Pancreas (tissue), 10 donors: Measurements from ENCODE around the gene PF4V1. TPM values are rescaled to one million over a fixed set of nuclear protein-coding genes. Genes with fewer than 3 reads are reported as not detected.

Source experiments
- ATAC-seq, 4 donors: fragments of 200-7000 bp; cut with Tn5 transposase; one replicate each; pipeline versions ENCODE4 v1.8.0 to v1.9.1; 2020; ENCODE audit warnings: mild to moderate bottlenecking in 4 of 4, moderate library complexity in 4 of 4
- DNase-seq, 6 donors: peaks; one replicate each; pipeline ENCODE4 v3.0.0-alpha.2; 2020
- FAIRE-seq: peaks from 2 replicates; lab custom pipeline; 2012; peaks lifted over from hg19 to GRCh38; lab: Jason Lieb, UNC
- H3K27ac ChIP-seq, 4 donors: fragments of 200-600 bp; sonication (generic); 1 replicate in 3 of 4; 2 replicates in 1 of 4; pipeline versions ENCODE4 v1.5.0 to v1.8.0; 2020
- H3K27me3 ChIP-seq, 4 donors: fragments of 200-600 bp; one replicate each; pipeline ENCODE4 v1.8.0; 2021
- H3K36me3 ChIP-seq, 3 donors: fragments of 200-600 bp; sonication (generic) in 1 of 3; one replicate each; pipeline versions ENCODE4 v1.5.0 to v1.8.0; 2020 to 2021
- H3K4me1 ChIP-seq, 3 donors: fragments of 200-600 bp; one replicate each; pipeline ENCODE4 v1.8.0; 2021
- H3K4me3 ChIP-seq, 4 donors: fragments of 200-600 bp; sonication (generic) in 2 of 4; one replicate each; pipeline versions ENCODE4 v1.5.0 to v1.8.0; 2020 to 2021
- H3K9me3 ChIP-seq, 4 donors: fragments of 200-600 bp; one replicate each; pipeline ENCODE4 v1.8.0; 2021
- WGBS, 2 donors: extraction: QIAGEN DNeasy Blood & Tissue Kit; methylation state at CpG; one replicate each; pipeline ENCODE4 v1.1.7; 2013; 5-methylcytosine and 5-hydroxymethylcytosine counted together
- intact Hi-C, 3 donors: fragments of 100-400 bp; cut with DNase I; formaldehyde crosslinking; loops; one replicate each; pipeline versions ENCODE4 v1.11.1 to v1.14.2; 2022
- polyA plus RNA-seq, 2 donors: library from polyadenylated mRNA; stranded (reverse); fragments of 200-250 nt; gene quantifications; one replicate each; pipeline ENCODE4 v1.2.3, GENCODE V29; 2013
- total RNA-seq, 6 donors: library from RNA; stranded (reverse); fragmentation: NEBNext Ultra II Directional in 4 of 6; extraction: Animal tissue kit (Norgen Biotek cat#: 25700) in 4 of 6; gene quantifications; one replicate each; pipeline versions ENCODE4 v1.2.1 to v1.2.4, GENCODE V29; 2021 to 2023
- TF ChIP-seq, protein P1 (sequence below), 4 donors: fragments of 200-600 bp; sonication (generic) in 3 of 4; IDR thresholded peaks; one replicate each; pipeline versions ENCODE4 v1.5.0 to v1.8.0; 2021; ENCODE audit warnings: antibody characterized with exemption in 4 of 4
- donor health status: healthy with polysubstance abuse.
- donor health status: DM: no; HTN: no; CAD: no; lungs with moderate emphysema.
- donor health status: DM: no; HTN: no; CAD: no.
- donor health status: control.
- donor health status: control.
- donor health status: Bipolar disorder and iron deficiency.
- donor health status: DM: yes; HTN: yes; CAD: no.
- donor health status: DM: no; HTN: no; CAD: no.
- donor health status: DM: no; HTN: no; CAD: no.
- donor health status: DM: yes; HTN: yes; CAD: no.

The PF4V1 gene
- total and polyA plus RNA-seq, 8 donors, result 0.53 TPM; not detected in 7

DNA sequence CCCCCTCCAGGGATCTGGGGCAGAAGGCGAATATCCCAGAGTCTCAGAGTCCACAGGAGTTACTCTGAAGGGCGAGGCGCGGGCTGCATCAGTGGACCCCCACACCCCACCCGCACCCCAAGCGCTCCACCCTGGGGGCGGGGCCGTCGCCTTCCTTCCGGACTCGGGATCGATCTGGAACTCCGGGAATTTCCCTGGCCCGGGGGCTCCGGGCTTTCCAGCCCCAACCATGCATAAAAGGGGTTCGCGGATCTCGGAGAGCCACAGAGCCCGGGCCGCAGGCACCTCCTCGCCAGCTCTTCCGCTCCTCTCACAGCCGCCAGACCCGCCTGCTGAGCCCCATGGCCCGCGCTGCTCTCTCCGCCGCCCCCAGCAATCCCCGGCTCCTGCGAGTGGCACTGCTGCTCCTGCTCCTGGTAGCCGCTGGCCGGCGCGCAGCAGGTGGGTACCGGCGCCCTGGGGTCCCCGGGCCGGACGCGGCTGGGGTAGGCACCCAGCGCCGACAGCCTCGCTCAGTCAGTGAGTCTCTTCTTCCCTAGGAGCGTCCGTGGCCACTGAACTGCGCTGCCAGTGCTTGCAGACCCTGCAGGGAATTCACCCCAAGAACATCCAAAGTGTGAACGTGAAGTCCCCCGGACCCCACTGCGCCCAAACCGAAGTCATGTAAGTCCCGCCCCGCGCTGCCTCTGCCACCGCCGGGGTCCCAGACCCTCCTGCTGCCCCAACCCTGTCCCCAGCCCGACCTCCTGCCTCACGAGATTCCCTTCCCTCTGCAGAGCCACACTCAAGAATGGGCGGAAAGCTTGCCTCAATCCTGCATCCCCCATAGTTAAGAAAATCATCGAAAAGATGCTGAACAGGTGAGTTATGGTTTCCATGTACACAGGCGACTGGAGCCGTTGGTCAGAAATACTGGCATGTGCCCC lies 16.3 kb downstream of the PF4V1 start, which contains the start of gene CXCL1:
Gene CXCL1 (plus strand): TSS at position 264 of the 926 bp plus-strand sequence. CDS start 78 bp downstream, at position 342.
- WGBS, 2 donors, result 7 to 8% methylated on average over 57 to 61 of the region's 61 CpGs
- Histone ChIP-seq H3K9me3 (no peaks in the 10 kb centered on the region), H3K27ac (peak within 1 kb of the TSS in 3 of 4 donors; percentile 6 to 78 (median 67)), H3K36me3 (no peaks in the 10 kb centered on the region), H3K27me3 (no peaks in the 10 kb centered on the region), H3K4me1 (no peaks in the 10 kb centered on the region), H3K4me3 (peak within 1 kb of the TSS; percentile 38 to 68 (median 46))
- intact Hi-C loops, result loop anchor here in 2 of 3 donors (10.0 kb wide), 1 partner anchor 205 kb away; no protein-coding TSS in a partner anchor
- FAIRE-seq, result no peak
- DNase-seq, result peak; percentile 39 to 80 (median 52)
- peak; percentile 70 to 79 (median 74) for ATAC-seq
- TF ChIP-seq, protein P1, sequence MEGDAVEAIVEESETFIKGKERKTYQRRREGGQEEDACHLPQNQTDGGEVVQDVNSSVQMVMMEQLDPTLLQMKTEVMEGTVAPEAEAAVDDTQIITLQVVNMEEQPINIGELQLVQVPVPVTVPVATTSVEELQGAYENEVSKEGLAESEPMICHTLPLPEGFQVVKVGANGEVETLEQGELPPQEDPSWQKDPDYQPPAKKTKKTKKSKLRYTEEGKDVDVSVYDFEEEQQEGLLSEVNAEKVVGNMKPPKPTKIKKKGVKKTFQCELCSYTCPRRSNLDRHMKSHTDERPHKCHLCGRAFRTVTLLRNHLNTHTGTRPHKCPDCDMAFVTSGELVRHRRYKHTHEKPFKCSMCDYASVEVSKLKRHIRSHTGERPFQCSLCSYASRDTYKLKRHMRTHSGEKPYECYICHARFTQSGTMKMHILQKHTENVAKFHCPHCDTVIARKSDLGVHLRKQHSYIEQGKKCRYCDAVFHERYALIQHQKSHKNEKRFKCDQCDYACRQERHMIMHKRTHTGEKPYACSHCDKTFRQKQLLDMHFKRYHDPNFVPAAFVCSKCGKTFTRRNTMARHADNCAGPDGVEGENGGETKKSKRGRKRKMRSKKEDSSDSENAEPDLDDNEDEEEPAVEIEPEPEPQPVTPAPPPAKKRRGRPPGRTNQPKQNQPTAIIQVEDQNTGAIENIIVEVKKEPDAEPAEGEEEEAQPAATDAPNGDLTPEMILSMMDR (IDR thresholded peaks at IDR 0.05), result no peak

DNA sequence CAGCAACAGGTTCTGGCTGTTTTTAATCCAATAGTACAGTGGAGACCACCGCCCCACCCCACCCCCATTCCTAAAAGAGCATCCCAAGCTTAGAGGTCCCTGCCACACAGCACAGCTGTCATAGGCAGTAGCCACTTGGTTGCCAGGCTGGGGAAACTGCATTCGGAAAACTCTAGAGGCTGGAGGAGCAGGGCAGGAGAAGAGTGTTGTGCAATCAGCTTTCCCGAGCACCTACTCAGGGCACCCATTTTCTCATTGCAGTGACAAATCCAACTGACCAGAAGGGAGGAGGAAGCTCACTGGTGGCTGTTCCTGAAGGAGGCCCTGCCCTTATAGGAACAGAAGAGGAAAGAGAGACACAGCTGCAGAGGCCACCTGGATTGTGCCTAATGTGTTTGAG lies 17.2 kb downstream of the PF4V1 start:
- intact Hi-C loops, result no loop called here
- no peaks in the 10 kb centered on the region for H3K9me3 ChIP-seq
- FAIRE-seq (no peak), DNase-seq (peak in 1 of 6 donors; percentile 15), ATAC-seq (peak in 3 of 4 donors; percentile 5 to 31 (median 27))
- TF ChIP-seq, protein P1 (IDR thresholded peaks at IDR 0.05), result no peak
- H3K4me3 ChIP-seq, result peak overlapping the region in 2 of 4 donors; percentile 41 to 68
- WGBS, 2 donors, result 67 to 71% methylated on average over 3 of the region's 3 CpGs
- H3K27me3 ChIP-seq, result no peaks in the 10 kb centered on the region
- H3K27ac ChIP-seq, result peak overlapping the region in 2 of 4 donors; percentile 67 to 78
- H3K4me1 ChIP-seq, result no peaks in the 10 kb centered on the region
- H3K36me3 ChIP-seq, result no peaks in the 10 kb centered on the region

DNA sequence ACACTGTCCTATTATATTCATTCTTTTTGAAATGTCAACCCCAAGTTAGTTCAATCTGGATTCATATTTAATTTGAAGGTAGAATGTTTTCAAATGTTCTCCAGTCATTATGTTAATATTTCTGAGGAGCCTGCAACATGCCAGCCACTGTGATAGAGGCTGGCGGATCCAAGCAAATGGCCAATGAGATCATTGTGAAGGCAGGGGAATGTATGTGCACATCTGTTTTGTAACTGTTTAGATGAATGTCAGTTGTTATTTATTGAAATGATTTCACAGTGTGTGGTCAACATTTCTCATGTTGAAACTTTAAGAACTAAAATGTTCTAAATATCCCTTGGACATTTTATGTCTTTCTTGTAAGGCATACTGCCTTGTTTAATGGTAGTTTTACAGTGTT lies 17.7 kb downstream of the PF4V1 start:
- Histone ChIP-seq H3K36me3 (no peaks in the 10 kb centered on the region), H3K4me1 (no peaks in the 10 kb centered on the region), H3K9me3 (no peaks in the 10 kb centered on the region), H3K27me3 (no peaks in the 10 kb centered on the region), H3K27ac (peak overlapping the region in 1 of 4 donors; percentile 78), H3K4me3 (peak overlapping the region in 2 of 4 donors; percentile 3 to 68)
- ATAC-seq, result no peak
- DNase-seq, result no peak
- no peak for FAIRE-seq
- TF ChIP-seq, protein P1 (IDR thresholded peaks at IDR 0.05), result no peak
- intact Hi-C loops, result no loop called here
- 90% methylated on average over 1 of the region's 1 CpG for WGBS, 2 donors

DNA sequence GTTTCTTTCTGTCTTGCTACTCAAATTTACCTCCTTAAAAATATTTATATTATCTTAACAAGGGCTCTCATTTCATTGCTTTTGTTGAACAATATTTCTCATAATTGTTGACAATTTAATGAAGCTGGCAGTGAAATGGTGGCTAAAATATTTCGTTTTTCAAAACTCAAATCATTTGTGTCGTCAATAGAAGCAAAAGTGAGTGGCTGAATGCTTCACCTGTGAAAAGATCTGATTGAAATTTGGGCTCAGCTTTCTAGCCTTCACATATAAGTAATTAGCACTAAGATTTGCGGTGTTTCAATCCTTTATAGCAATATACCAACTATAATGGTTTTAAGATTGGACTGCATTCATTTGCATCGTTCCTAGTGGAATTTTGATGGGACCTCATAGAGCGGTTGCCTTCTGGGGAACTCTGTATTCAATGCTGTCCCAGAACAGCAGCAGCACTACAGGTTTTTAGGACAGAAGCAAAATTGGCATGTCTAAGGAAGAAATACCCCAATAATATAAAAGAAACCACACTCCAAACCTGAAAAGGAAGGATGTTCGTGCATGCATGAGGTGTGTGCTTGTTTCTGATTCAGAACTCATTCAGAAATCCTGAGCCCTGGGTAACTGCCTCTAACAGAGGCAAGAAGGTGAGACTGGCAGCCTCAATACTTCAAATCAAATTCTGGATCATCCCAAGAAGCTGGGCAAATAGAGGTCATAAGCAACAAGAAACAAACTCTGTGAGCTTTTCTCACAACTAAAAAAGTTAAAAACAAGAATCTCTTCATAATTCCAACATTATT lies 18.6 kb downstream of the PF4V1 start:
- intact Hi-C loops, result no loop called here
- no peak for FAIRE-seq
- Histone ChIP-seq H3K27ac (peak overlapping the region in 1 of 4 donors; percentile 78), H3K4me3 (peak overlapping the region in 1 of 4 donors; percentile 68), H3K36me3 (no peaks in the 10 kb centered on the region), H3K9me3 (no peaks in the 10 kb centered on the region), H3K4me1 (no peaks in the 10 kb centered on the region), H3K27me3 (no peaks in the 10 kb centered on the region)
- WGBS, 2 donors, result 69 to 77% methylated on average over 6 of the region's 6 CpGs
- no peak for DNase-seq
- ATAC-seq, result no peak
- TF ChIP-seq, protein P1 (IDR thresholded peaks at IDR 0.05), result no peak
